ENCODE measurements around the gene KRT6A. TPM values are rescaled to one million over a fixed set of nuclear protein-coding genes. Genes with fewer than 3 reads are reported as not detected.

The KRT6A gene
- total and polyA plus RNA-seq, 2 donors (not counting 1 experiment from before 2014, with no cell fraction given), result not detected

GRCh38 chr12:52496054-52496453 lies 3.0 kb upstream of the KRT6A start:
- intact Hi-C loops (cut with micrococcal nuclease), result no loop called here
- H3K4me1 Mint-ChIP-seq, result no peaks in the 10 kb centered on the region
- no peak overlapping the region for H3K27ac ChIP-seq (ENCODE audit: low read length in 2 of 2)
- CTCF ChIA-PET, result no interaction called here
- no peaks in the 10 kb centered on the region for H4K20me1 ChIP-seq (ENCODE audit: control insufficient read depth, insufficient read depth, low read length, poor library complexity, severe bottlenecking)
- no peaks in the 10 kb centered on the region for H3K79me2 ChIP-seq (ENCODE audit: control insufficient read depth, insufficient read depth, low read length)
- no peaks in the 10 kb centered on the region for H3K9me3 Mint-ChIP-seq (ENCODE audit: insufficient read depth)
- no peak for TF ChIP-seq EZH2 (IDR thresholded peaks at IDR 0.05; ENCODE audit: borderline replicate concordance, insufficient read depth, low read depth, low read length, poor library complexity, severe bottlenecking)
- TF ChIP-seq, protein P1, sequence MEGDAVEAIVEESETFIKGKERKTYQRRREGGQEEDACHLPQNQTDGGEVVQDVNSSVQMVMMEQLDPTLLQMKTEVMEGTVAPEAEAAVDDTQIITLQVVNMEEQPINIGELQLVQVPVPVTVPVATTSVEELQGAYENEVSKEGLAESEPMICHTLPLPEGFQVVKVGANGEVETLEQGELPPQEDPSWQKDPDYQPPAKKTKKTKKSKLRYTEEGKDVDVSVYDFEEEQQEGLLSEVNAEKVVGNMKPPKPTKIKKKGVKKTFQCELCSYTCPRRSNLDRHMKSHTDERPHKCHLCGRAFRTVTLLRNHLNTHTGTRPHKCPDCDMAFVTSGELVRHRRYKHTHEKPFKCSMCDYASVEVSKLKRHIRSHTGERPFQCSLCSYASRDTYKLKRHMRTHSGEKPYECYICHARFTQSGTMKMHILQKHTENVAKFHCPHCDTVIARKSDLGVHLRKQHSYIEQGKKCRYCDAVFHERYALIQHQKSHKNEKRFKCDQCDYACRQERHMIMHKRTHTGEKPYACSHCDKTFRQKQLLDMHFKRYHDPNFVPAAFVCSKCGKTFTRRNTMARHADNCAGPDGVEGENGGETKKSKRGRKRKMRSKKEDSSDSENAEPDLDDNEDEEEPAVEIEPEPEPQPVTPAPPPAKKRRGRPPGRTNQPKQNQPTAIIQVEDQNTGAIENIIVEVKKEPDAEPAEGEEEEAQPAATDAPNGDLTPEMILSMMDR (IDR thresholded peaks at IDR 0.05), result no peak
- peaks cover 31% of the 10 kb centered on the region for H3K27me3 Mint-ChIP-seq
- H3K9me3 ChIP-seq (ENCODE audit: control extremely low read depth in 1 of 3, control insufficient read depth in 2 of 3, insufficient read depth in 1 of 3, low read length in 2 of 3), result no peaks in the 10 kb centered on the region
- ATAC-seq (ENCODE audit: low read depth) (no peak), DNase-seq (no peak)
- no peaks in the 10 kb centered on the region for H3K4me1 ChIP-seq (ENCODE audit: control insufficient read depth in 2 of 2, insufficient read depth in 2 of 2, low read length in 2 of 2)
- WGBS (ENCODE audit: insufficient coverage), result no CpG with 5 or more reads among the region's 2 CpGs
- POLR2A ChIA-PET, result no interaction called here
- H3K9ac ChIP-seq (ENCODE audit: low read length), result no peak overlapping the region
- no peak overlapping the region for H3K27ac Mint-ChIP-seq
- H2AFZ ChIP-seq (ENCODE audit: insufficient read depth, low read depth, low read length, poor library complexity, severe bottlenecking), result no peak overlapping the region
- H3K36me3 ChIP-seq (replicated peaks in 1 of 2; ENCODE audit: control extremely low read depth in 1 of 2, control insufficient read depth in 1 of 2, extremely low read depth in 1 of 2, insufficient read depth in 2 of 2, low read length in 1 of 2), result no peaks in the 10 kb centered on the region
- no peak overlapping the region for H3K4me3 ChIP-seq (ENCODE audit: control extremely low read depth in 1 of 5, extremely low read depth in 1 of 5, insufficient read depth in 1 of 5, low read depth in 2 of 5, low read length in 4 of 5)
- H3K27me3 ChIP-seq (replicated peaks in 1 of 4; ENCODE audit: control extremely low read depth in 1 of 4, control insufficient read depth in 3 of 4, insufficient read depth in 4 of 4, low read length in 3 of 4), result peaks cover 0 to 7% (median 0%) of the 10 kb centered on the region in 4 experiments
- H3K4me2 ChIP-seq (replicated peaks; ENCODE audit: low read depth, low read length, poor library complexity, severe bottlenecking), result no peak overlapping the region
- H3K4me3 Mint-ChIP-seq, result no peak overlapping the region

- H3K27me3 ChIP-seq (replicated peaks in 1 of 4; ENCODE audit: control extremely low read depth in 1 of 4, control insufficient read depth in 3 of 4, insufficient read depth in 4 of 4, low read length in 3 of 4), result peaks cover 0 to 7% (median 0%) of the 10 kb centered on the region in 4 experiments
- DNase-seq (no peak), ATAC-seq (ENCODE audit: low read depth) (no peak)
- H4K20me1 ChIP-seq (ENCODE audit: control insufficient read depth, insufficient read depth, low read length, poor library complexity, severe bottlenecking), result no peaks in the 10 kb centered on the region
- H3K4me1 Mint-ChIP-seq, result no peaks in the 10 kb centered on the region
- H3K79me2 ChIP-seq (ENCODE audit: control insufficient read depth, insufficient read depth, low read length), result no peaks in the 10 kb centered on the region
- no peak overlapping the region for H3K27ac ChIP-seq (ENCODE audit: low read length in 2 of 2)
- no peak overlapping the region for H2AFZ ChIP-seq (ENCODE audit: insufficient read depth, low read depth, low read length, poor library complexity, severe bottlenecking)
- ChIA-PET CTCF (no interaction called here), POLR2A (no interaction called here)
- WGBS (ENCODE audit: insufficient coverage), result 35% methylated on average over 3 of the region's 3 CpGs
- H3K36me3 ChIP-seq (replicated peaks in 1 of 2; ENCODE audit: control extremely low read depth in 1 of 2, control insufficient read depth in 1 of 2, extremely low read depth in 1 of 2, insufficient read depth in 2 of 2, low read length in 1 of 2), result no peaks in the 10 kb centered on the region
- no peak for TF ChIP-seq EZH2 (IDR thresholded peaks at IDR 0.05; ENCODE audit: borderline replicate concordance, insufficient read depth, low read depth, low read length, poor library complexity, severe bottlenecking)
- TF ChIP-seq, protein P1 (IDR thresholded peaks at IDR 0.05), result no peak
- intact Hi-C loops (cut with micrococcal nuclease), result no loop called here
- no peaks in the 10 kb centered on the region for H3K9me3 ChIP-seq (ENCODE audit: control extremely low read depth in 1 of 3, control insufficient read depth in 2 of 3, insufficient read depth in 1 of 3, low read length in 2 of 3)
- peaks cover 34% of the 10 kb centered on the region for H3K27me3 Mint-ChIP-seq
- H3K4me1 ChIP-seq (ENCODE audit: control insufficient read depth in 2 of 2, insufficient read depth in 2 of 2, low read length in 2 of 2), result no peaks in the 10 kb centered on the region
- H3K4me2 ChIP-seq (replicated peaks; ENCODE audit: low read depth, low read length, poor library complexity, severe bottlenecking), result no peak overlapping the region
- H3K4me3 Mint-ChIP-seq, result no peak overlapping the region
- no peak overlapping the region for H3K27ac Mint-ChIP-seq
- no peaks in the 10 kb centered on the region for H3K9me3 Mint-ChIP-seq (ENCODE audit: insufficient read depth)
- H3K4me3 ChIP-seq (ENCODE audit: control extremely low read depth in 1 of 5, extremely low read depth in 1 of 5, insufficient read depth in 1 of 5, low read depth in 2 of 5, low read length in 4 of 5), result no peak overlapping the region
- no peak overlapping the region for H3K9ac ChIP-seq (ENCODE audit: low read length)
Observed at GRCh38 chr12:52495389-52495788, 2.3 kb upstream of the KRT6A start.

Measured in B cell (primary cell).